Measurements from ENCODE around the gene PPP1CC. TPM values are rescaled to one million over a fixed set of nuclear protein-coding genes. Genes with fewer than 3 reads are reported as not detected.
"Not testable (repeated sequence)": the region's sequence is repeated elsewhere in the genome, so short reads cannot be mapped to it uniquely, and the experiment has no call there.

The PPP1CC gene
- total RNA-seq, 1 donor = 45.8 TPM

- no peak for DNase-seq (ENCODE audit: low read depth in 2 of 3, low spot score in 2 of 3)
Measured at GRCh38 chr12:110726708-110727369, 15.9 kb downstream of the PPP1CC start.

GRCh38 chr12:110726028-110726427 is 16.7 kb downstream of the PPP1CC start:
- DNase-seq (ENCODE audit: low read depth in 2 of 3, low spot score in 2 of 3) = no peak

GRCh38 chr12:110725267-110725666 is 17.4 kb downstream of the PPP1CC start:
- DNase-seq (ENCODE audit: low read depth in 2 of 3, low spot score in 2 of 3) = no peak

- not testable (repeated sequence) for DNase-seq (ENCODE audit: low read depth in 2 of 3, low spot score in 2 of 3)
Measured at GRCh38 chr12:110722892-110723291, 19.8 kb downstream of the PPP1CC start.

GRCh38 chr12:110721570-110721969 is 21.1 kb downstream of the PPP1CC start:
- no peak for DNase-seq (ENCODE audit: low read depth in 2 of 3, low spot score in 2 of 3)

GRCh38 chr12:110720516-110720915 is 22.2 kb downstream of the PPP1CC start:
- no peak for DNase-seq (ENCODE audit: low read depth in 2 of 3, low spot score in 2 of 3)

- no peak for DNase-seq (ENCODE audit: low read depth in 2 of 3, low spot score in 2 of 3)
Measured at GRCh38 chr12:110718222-110718908, 24.3 kb downstream of the PPP1CC start.

GRCh38 chr12:110717037-110717436 is 25.7 kb downstream of the PPP1CC start:
- no peak for DNase-seq (ENCODE audit: low read depth in 2 of 3, low spot score in 2 of 3)

GRCh38 chr12:110708917-110709316 is 33.8 kb downstream of the PPP1CC start:
- DNase-seq (ENCODE audit: low read depth in 2 of 3, low spot score in 2 of 3) = no peak

- no peak for DNase-seq (ENCODE audit: low read depth in 2 of 3, low spot score in 2 of 3)
Measured at GRCh38 chr12:110705309-110705708, 37.4 kb downstream of the PPP1CC start.

GRCh38 chr12:110704750-110705149 is 37.9 kb downstream of the PPP1CC start:
- peak in 1 of 3 donors; percentile 39 for DNase-seq (ENCODE audit: low read depth in 2 of 3, low spot score in 2 of 3)

- no peak for DNase-seq (ENCODE audit: low read depth in 2 of 3, low spot score in 2 of 3)
Measured at GRCh38 chr12:110704231-110704630, 38.5 kb downstream of the PPP1CC start.

GRCh38 chr12:110702081-110702480 is 40.6 kb downstream of the PPP1CC start:
- DNase-seq (ENCODE audit: low read depth in 2 of 3, low spot score in 2 of 3) = no peak

- no peak for DNase-seq (ENCODE audit: low read depth in 2 of 3, low spot score in 2 of 3)
Measured at GRCh38 chr12:110699591-110700445, 42.9 kb downstream of the PPP1CC start.

- DNase-seq (ENCODE audit: low read depth in 2 of 3, low spot score in 2 of 3) = peak; percentile 46 to 94 (median 84)
Measured at GRCh38 chr12:110698171-110698902, 44.4 kb downstream of the PPP1CC start.

GRCh38 chr12:110697236-110697635 is 45.5 kb downstream of the PPP1CC start:
- DNase-seq (ENCODE audit: low read depth in 2 of 3, low spot score in 2 of 3) = no peak

GRCh38 chr12:110696283-110696682 is 46.4 kb downstream of the PPP1CC start:
- no peak for DNase-seq (ENCODE audit: low read depth in 2 of 3, low spot score in 2 of 3)

GRCh38 chr12:110694330-110694901 is 48.3 kb downstream of the PPP1CC start:
- no peak for DNase-seq (ENCODE audit: low read depth in 2 of 3, low spot score in 2 of 3)

GRCh38 chr12:110693731-110694130 is 49.0 kb downstream of the PPP1CC start:
- peak in 1 of 3 donors; percentile 79 for DNase-seq (ENCODE audit: low read depth in 2 of 3, low spot score in 2 of 3)

GRCh38 chr12:110690127-110690430 is 52.6 kb downstream of the PPP1CC start:
- DNase-seq (ENCODE audit: low read depth in 2 of 3, low spot score in 2 of 3) = no peak
